ENCODE measurements around the gene ETV1. TPM values are rescaled to one million over a fixed set of nuclear protein-coding genes. Genes with fewer than 3 reads are reported as not detected.
A peak's percentile ranks its signal among the peaks of the same experiment; 100 is the strongest.

The ETV1 gene
- total RNA-seq, 1 experiment from 2014 or later = 45.9 TPM

DNA sequence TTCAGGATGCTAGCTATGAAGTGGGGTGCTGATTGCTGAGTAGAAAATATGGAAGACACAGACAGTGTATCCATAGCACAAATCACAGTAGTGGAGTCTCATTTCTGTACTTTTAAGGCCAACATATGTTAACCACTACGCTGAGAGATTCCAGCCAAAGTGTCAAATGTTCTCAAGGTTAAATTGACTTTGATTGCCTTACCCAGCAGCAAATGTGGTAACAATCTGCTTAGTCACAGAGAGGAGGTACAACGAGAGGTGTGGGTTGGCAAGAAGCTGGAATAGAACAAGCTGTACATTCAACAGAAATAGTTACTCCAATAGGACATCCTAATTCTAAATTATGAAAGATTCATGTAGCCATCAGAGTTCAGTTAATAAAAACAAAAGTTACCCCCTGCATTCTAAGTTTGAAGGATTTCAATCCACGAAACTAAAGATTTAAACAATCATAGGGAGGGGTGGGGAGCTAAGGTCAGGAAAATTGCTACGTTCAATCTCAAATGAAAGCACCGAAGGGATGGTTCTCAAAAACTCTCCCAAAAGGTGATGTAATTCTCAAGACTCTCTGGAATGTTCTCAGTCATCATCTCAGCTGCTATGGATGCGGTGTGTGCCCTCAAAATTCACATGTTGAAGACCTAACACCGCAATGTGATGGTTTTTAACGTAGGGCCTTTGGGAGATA, 137.0 kb downstream of the ETV1 start:
- H3K4me3 Mint-ChIP-seq (ENCODE audit: low read depth, unreplicated experiment) = no peak overlapping the region
- no peaks in the 10 kb centered on the region for H3K9me3 Mint-ChIP-seq (ENCODE audit: low read depth, unreplicated experiment)
- no TSS peak for BruUV-seq (replicated peaks)
- H3K4me1 Mint-ChIP-seq (ENCODE audit: low read depth, unreplicated experiment) = peaks cover 20% of the 10 kb centered on the region
- no peak for DNase-seq
- TF ChIP-seq, protein P1, sequence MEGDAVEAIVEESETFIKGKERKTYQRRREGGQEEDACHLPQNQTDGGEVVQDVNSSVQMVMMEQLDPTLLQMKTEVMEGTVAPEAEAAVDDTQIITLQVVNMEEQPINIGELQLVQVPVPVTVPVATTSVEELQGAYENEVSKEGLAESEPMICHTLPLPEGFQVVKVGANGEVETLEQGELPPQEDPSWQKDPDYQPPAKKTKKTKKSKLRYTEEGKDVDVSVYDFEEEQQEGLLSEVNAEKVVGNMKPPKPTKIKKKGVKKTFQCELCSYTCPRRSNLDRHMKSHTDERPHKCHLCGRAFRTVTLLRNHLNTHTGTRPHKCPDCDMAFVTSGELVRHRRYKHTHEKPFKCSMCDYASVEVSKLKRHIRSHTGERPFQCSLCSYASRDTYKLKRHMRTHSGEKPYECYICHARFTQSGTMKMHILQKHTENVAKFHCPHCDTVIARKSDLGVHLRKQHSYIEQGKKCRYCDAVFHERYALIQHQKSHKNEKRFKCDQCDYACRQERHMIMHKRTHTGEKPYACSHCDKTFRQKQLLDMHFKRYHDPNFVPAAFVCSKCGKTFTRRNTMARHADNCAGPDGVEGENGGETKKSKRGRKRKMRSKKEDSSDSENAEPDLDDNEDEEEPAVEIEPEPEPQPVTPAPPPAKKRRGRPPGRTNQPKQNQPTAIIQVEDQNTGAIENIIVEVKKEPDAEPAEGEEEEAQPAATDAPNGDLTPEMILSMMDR (IDR thresholded peaks at IDR 0.05; ENCODE audit: unreplicated experiment) = no peak
- no peaks in the 10 kb centered on the region for H3K36me3 Mint-ChIP-seq (ENCODE audit: insufficient read depth, unreplicated experiment)
- no peak overlapping the region for H3K27ac Mint-ChIP-seq (ENCODE audit: unreplicated experiment)
- CTCF ChIA-PET = no interaction called here
- H3K27me3 Mint-ChIP-seq (ENCODE audit: unreplicated experiment) = no peaks in the 10 kb centered on the region
- intact Hi-C loops (cut with micrococcal nuclease; ENCODE audit: unreplicated experiment) = loop anchor here (5.0 kb wide), 1 partner anchor 595 kb away; no protein-coding TSS in a partner anchor

DNA sequence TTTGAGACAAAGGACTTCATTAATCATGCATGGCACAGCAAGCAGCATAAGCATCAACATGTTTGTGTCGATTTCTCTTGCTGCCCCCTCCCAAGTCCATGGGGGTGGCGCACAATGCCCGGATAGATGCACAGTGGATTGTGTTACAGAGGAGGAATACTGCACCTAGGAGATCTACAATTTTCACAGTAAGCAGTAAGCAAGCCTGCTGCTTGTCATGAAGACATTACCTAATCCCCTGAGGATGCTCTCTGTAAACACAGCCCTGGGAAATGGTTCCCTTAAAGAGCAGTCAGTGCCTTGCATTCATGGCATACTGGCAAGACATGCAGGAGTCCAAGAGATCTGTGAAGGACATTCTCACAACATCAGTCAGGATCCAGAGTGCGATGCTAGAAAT, 137.7 kb downstream of the ETV1 start:
- CTCF ChIA-PET = no interaction called here
- intact Hi-C loops (cut with micrococcal nuclease; ENCODE audit: unreplicated experiment) = loop anchor here (2.0 to 5.0 kb wide), 2 partner anchors 129 to 596 kb away; no protein-coding TSS in a partner anchor
- H3K4me1 Mint-ChIP-seq (ENCODE audit: low read depth, unreplicated experiment) = peaks cover 20% of the 10 kb centered on the region
- H3K36me3 Mint-ChIP-seq (ENCODE audit: insufficient read depth, unreplicated experiment) = no peaks in the 10 kb centered on the region
- H3K27me3 Mint-ChIP-seq (ENCODE audit: unreplicated experiment) = no peaks in the 10 kb centered on the region
- no peak for DNase-seq
- no TSS peak for BruUV-seq (replicated peaks)
- H3K9me3 Mint-ChIP-seq (ENCODE audit: low read depth, unreplicated experiment) = no peaks in the 10 kb centered on the region
- TF ChIP-seq, protein P1 (IDR thresholded peaks at IDR 0.05; ENCODE audit: unreplicated experiment) = no peak
- H3K27ac Mint-ChIP-seq (ENCODE audit: unreplicated experiment) = no peak overlapping the region
- H3K4me3 Mint-ChIP-seq (ENCODE audit: low read depth, unreplicated experiment) = no peak overlapping the region

DNA sequence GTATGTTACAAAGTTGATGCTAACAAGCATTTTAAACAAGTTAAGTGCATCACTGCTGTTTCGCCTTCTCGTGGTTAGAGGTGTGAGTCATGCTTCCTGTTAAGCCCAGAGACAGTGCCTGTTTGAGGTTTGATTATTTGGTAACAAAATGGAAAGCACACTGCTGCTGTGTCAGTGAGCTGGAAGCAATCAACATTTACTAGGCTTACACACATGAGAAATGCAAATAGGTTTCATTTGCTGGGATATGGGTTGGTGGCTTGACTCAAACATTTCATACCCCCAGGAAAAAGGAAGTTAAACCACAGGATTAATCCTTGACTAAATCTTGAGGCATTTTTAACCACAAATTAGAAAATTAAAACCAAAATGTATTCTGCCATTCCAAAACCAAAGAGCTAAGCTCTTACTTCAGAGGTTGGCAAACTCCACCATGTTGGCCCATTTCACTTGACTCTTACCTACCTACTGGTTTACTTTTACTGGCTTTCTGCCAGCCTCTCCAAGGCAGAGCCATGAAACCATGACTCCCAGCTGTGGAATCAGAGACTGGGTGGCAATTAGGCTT, 139.2 kb downstream of the ETV1 start:
- Mint-ChIP-seq H3K4me1 (ENCODE audit: low read depth, unreplicated experiment) (peaks cover 20% of the 10 kb centered on the region), H3K9me3 (ENCODE audit: low read depth, unreplicated experiment) (no peaks in the 10 kb centered on the region), H3K4me3 (ENCODE audit: low read depth, unreplicated experiment) (peak overlapping the region; percentile 1), H3K27ac (ENCODE audit: unreplicated experiment) (peak overlapping the region; percentile 37), H3K36me3 (ENCODE audit: insufficient read depth, unreplicated experiment) (no peaks in the 10 kb centered on the region), H3K27me3 (ENCODE audit: unreplicated experiment) (no peaks in the 10 kb centered on the region)
- intact Hi-C loops (cut with micrococcal nuclease; ENCODE audit: unreplicated experiment) = loop anchor here (1.0 to 5.0 kb wide), 3 partner anchors 70 to 597 kb away; no protein-coding TSS in a partner anchor
- TF ChIP-seq, protein P1 (IDR thresholded peaks at IDR 0.05; ENCODE audit: unreplicated experiment) = no peak
- BruUV-seq (replicated peaks) = no TSS peak
- DNase-seq = peak; percentile 64
- CTCF ChIA-PET = interaction anchor here (0.6 to 1.4 kb wide), 7 partner anchors 10 to 141 kb away, joined by 3 to 6 read pairs (median 3); no protein-coding TSS in a partner anchor

DNA sequence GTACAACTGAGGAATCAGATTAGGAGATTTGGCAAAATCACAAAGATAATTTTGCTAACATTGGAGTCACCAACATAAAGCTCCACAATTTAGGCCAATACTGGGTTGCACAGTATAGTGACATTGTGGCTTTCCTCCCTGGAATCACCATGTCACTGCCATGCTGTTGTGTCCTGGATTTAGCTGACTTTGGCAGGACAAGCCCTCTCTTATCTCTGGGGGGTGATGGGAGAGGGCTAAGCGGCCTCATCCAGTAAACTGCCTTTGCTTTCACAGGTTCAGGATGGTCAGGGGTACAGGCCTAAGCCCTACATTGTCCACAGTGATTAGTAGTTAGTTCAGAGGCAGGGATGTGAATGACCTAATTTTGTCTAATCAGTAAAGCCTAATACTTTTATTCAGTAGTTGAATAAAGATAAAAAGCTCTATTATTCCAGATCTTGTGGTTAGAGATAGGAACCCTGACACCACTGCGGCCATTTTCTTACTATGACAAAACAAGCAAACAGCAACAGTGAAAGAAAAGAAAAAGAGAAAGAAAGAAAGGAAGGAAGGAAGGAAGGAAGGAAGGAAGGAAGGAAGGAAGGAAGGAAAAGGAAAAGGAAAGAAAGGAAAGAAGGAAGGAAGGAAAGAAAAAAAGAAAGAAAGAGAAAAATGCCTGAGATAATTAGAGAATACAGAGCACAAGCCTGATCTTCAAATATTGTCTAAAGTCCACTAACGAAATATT, 140.1 kb downstream of the ETV1 start:
- peaks cover 20% of the 10 kb centered on the region for H3K4me1 Mint-ChIP-seq (ENCODE audit: low read depth, unreplicated experiment)
- no peaks in the 10 kb centered on the region for H3K9me3 Mint-ChIP-seq (ENCODE audit: low read depth, unreplicated experiment)
- no TSS peak for BruUV-seq (replicated peaks)
- CTCF ChIA-PET = interaction anchor here (0.7 to 1.4 kb wide), 6 partner anchors 13 to 830 kb away, joined by 3 to 6 read pairs (median 4); no protein-coding TSS in a partner anchor
- TF ChIP-seq, protein P1 (IDR thresholded peaks at IDR 0.05; ENCODE audit: unreplicated experiment) = no peak
- DNase-seq = no peak
- peak overlapping the region; percentile 37 for H3K27ac Mint-ChIP-seq (ENCODE audit: unreplicated experiment)
- H3K27me3 Mint-ChIP-seq (ENCODE audit: unreplicated experiment) = no peaks in the 10 kb centered on the region
- intact Hi-C loops (cut with micrococcal nuclease; ENCODE audit: unreplicated experiment) = no loop called here
- H3K4me3 Mint-ChIP-seq (ENCODE audit: low read depth, unreplicated experiment) = peak overlapping the region; percentile 1
- H3K36me3 Mint-ChIP-seq (ENCODE audit: insufficient read depth, unreplicated experiment) = no peaks in the 10 kb centered on the region

All from Calu3 (cell line).